GM20000 (cell line): Measurements from ENCODE around the gene MAP10.

Source experiments
- DNase-seq: peaks from one replicate; pipeline ENCODE4 v3.0.0; 2012; ENCODE audit warnings: low spot score
- CTCF ChIP-seq: IDR thresholded peaks from 2 replicates; pipeline ENCODE4 v1.5.1; 2012; ENCODE audit warnings: mild to moderate bottlenecking, control low read depth; ENCODE audit errors: extremely low read depth, missing control alignments

MAP10 gene

GRCh38 chr1:232786845-232787455, 18.3 kb upstream of the MAP10 start:
- no peak for TF ChIP-seq CTCF
- no peak for DNase-seq

- TF ChIP-seq CTCF: no peak
- no peak for DNase-seq
Measured at GRCh38 chr1:232788235-232788872, 16.9 kb upstream of the MAP10 start.

GRCh38 chr1:232789651-232790050, 15.6 kb upstream of the MAP10 start:
- no peak for TF ChIP-seq CTCF
- DNase-seq: no peak

GRCh38 chr1:232792949-232793348, 12.3 kb upstream of the MAP10 start:
- no peak for TF ChIP-seq CTCF
- DNase-seq: no peak

GRCh38 chr1:232793944-232794343, 11.3 kb upstream of the MAP10 start:
- no peak for TF ChIP-seq CTCF
- no peak for DNase-seq

GRCh38 chr1:232795497-232796053, 9.6 kb upstream of the MAP10 start:
- DNase-seq: no peak

More at GRCh38 chr1:232795497-232796053, 9.6 kb upstream of the MAP10 start:
- TF ChIP-seq CTCF: no peak
